ENCODE measurements around the gene HMX1.

The HMX1 gene

GRCh38 chr4:8867624-8868320 lies 3.9 kb downstream of the HMX1 start:
- DNase-seq = no peak

- DNase-seq = no peak
These were observed 4.6 kb downstream of the HMX1 start for GRCh38 chr4:8866828-8867623.

GRCh38 chr4:8866421-8866820 lies 5.2 kb downstream of the HMX1 start:
- no peak for DNase-seq

GRCh38 chr4:8865681-8866310 lies 5.8 kb downstream of the HMX1 start:
- no peak for DNase-seq

- no peak for DNase-seq
These were observed 6.5 kb downstream of the HMX1 start for GRCh38 chr4:8864912-8865680.

- no peak for DNase-seq
These were observed 7.7 kb downstream of the HMX1 start for GRCh38 chr4:8863686-8864682.

GRCh38 chr4:8862800-8863685 lies 8.6 kb downstream of the HMX1 start:
- peak; percentile 17 for DNase-seq

GRCh38 chr4:8862334-8862733 lies 9.3 kb downstream of the HMX1 start:
- DNase-seq = no peak

GRCh38 chr4:8861576-8862295 lies 9.9 kb downstream of the HMX1 start:
- DNase-seq = no peak

GRCh38 chr4:8860892-8861575 lies 10.6 kb downstream of the HMX1 start:
- no peak for DNase-seq

GRCh38 chr4:8860096-8860891 lies 11.3 kb downstream of the HMX1 start:
- no peak for DNase-seq

- DNase-seq = no peak
These were observed 12.0 kb downstream of the HMX1 start for GRCh38 chr4:8859550-8860095.

GRCh38 chr4:8858701-8859210 lies 12.9 kb downstream of the HMX1 start:
- no peak for DNase-seq

GRCh38 chr4:8857766-8858700 lies 13.6 kb downstream of the HMX1 start:
- DNase-seq = no peak

- no peak for DNase-seq
These were observed 14.6 kb downstream of the HMX1 start for GRCh38 chr4:8856835-8857621.

- DNase-seq = no peak
These were observed 15.8 kb downstream of the HMX1 start for GRCh38 chr4:8855818-8856245.

Data from NCI-H2029 (cell line).